ENCODE measurements around the gene PHLDB3.

Gene PHLDB3

GRCh38 chr19:43429395-43429794 is 75.2 kb downstream of the PHLDB3 start:
- DNase-seq (ENCODE audit: low read depth in 1 of 2, low spot score in 1 of 2): no peak
- no peak for TF ChIP-seq REST (IDR thresholded peaks at IDR 0.05; ENCODE audit: insufficient replicate concordance, low read depth)
- TF ChIP-seq SPI1 (IDR thresholded peaks at IDR 0.05; ENCODE audit: borderline replicate concordance, low read depth): no peak
- TF ChIP-seq CTCF (IDR thresholded peaks at IDR 0.05; ENCODE audit: insufficient read depth, low read length): no peak
- TF ChIP-seq POLR2AphosphoS5 (IDR thresholded peaks at IDR 0.05; ENCODE audit: low read depth): no peak
- TF ChIP-seq GABPA (IDR thresholded peaks at IDR 0.05; ENCODE audit: low read depth): no peak
- Histone ChIP-seq H3K27me3 (ENCODE audit: insufficient read depth, poor library complexity, severe bottlenecking) (no peaks in the 10 kb centered on the region), H3K4me3 (replicated peaks; ENCODE audit: insufficient read depth, low read length) (no peak overlapping the region), H3K27ac (replicated peaks) (no peak overlapping the region)

GRCh38 chr19:43425567-43426392 is 78.8 kb downstream of the PHLDB3 start:
- Histone ChIP-seq H3K27ac (replicated peaks) (no peak overlapping the region), H3K4me3 (replicated peaks; ENCODE audit: insufficient read depth, low read length) (no peak overlapping the region), H3K27me3 (ENCODE audit: insufficient read depth, poor library complexity, severe bottlenecking) (no peaks in the 10 kb centered on the region)
- DNase-seq (ENCODE audit: low read depth in 1 of 2, low spot score in 1 of 2): no peak
- TF ChIP-seq GABPA (IDR thresholded peaks at IDR 0.05; ENCODE audit: low read depth) (no peak), REST (IDR thresholded peaks at IDR 0.05; ENCODE audit: insufficient replicate concordance, low read depth) (no peak), POLR2AphosphoS5 (IDR thresholded peaks at IDR 0.05; ENCODE audit: low read depth) (no peak), CTCF (IDR thresholded peaks at IDR 0.05; ENCODE audit: insufficient read depth, low read length) (no peak), SPI1 (IDR thresholded peaks at IDR 0.05; ENCODE audit: borderline replicate concordance, low read depth) (no peak)

All from HL-60 (cell line).